Suppressor macrophage (primary cell): ENCODE results near the gene NAA38.
"Not testable (repeated sequence)": the region's sequence is repeated elsewhere in the genome, so short reads cannot be mapped to it uniquely, and the experiment has no call there.

Experiments
- DNase-seq, 4 experiments: peaks; one replicate each; pipeline ENCODE4 v3.0.0-alpha.2; 2020 to 2022

NAA38 gene

DNA sequence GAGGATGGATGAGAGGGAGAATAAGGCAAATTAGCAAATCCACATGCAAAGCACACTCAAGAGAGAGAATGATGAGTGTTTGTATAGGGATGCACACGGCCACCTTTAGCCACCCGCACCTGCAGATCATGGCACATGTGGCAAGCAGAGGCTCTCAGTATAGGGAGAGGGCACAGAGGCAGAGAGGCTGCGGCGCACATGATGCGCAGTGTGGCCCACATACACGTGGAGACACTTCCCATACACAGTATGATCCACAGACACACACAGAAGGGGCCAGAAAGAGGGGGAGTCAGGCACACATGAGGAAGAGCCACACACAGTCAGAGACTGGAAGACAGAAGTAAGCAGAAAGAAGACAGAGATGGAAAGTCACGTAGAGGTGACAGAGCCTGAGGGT lies 24.7 kb upstream of the NAA38 start:
- DNase-seq, result peak in 2 of 4 experiments; percentile 15 to 20

GRCh38 chr17:7881276-7882054 lies 24.1 kb upstream of the NAA38 start:
- DNase-seq, result no peak

DNA sequence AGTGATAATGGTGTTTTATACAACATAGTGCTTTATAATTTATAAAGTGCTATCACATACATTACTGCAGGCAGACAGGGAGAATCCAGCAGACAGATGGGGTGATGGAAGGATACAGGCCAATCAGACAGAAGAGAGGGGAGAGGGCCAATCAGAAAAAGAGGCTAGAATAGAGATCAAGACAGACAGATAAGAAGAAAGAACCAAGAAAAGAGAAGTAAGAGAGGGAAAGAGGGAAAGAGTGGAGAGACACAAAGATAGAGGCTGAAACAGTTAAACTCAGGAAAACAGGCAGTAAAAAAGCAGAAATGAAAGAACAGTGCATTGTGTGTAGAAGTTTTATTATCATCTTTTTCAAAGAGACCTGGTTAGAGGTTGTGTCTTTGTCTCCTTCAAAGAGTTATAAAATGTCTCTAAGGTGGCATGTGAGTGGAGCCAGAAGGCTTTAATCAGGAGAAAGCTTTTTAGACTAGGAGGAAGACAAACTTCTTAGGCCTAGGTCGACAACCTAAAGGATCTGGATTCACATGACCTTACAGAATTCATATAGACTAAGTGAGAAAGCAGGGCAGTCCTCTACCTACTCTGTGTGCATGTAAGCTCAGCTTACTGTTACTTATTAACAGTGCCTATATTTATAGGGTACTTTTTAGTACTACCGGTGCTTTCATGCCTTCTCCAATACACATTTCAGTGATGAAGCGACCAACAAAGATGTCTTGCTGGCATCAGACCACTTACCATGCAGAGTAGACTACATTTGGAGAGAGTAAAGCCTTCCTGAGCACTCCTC lies 22.9 kb upstream of the NAA38 start:
- no peak for DNase-seq

DNA sequence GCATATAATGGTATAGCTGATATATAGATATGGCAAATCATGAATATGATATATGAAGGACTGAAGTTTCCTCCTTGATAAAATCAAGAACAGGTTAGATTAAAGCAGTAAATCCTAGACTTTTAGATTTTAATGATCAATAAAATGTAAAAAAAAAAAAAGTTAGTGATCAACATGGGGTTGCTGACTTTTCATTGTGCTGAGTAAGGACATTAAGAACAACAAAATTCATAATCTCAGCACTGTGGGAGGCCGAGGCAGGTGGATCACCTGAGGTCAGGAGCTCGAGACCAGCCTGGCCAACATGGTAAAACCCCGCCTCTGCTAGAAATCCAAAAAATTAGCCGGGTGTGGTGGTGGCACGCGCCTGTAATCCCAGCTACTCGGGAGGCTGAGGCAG lies 20.9 kb upstream of the NAA38 start:
- DNase-seq, result no peak

- peak in 2 of 4 experiments; percentile 52 for DNase-seq
Observed at GRCh38 chr17:7875804-7876370, 18.5 kb upstream of the NAA38 start.

GRCh38 chr17:7873051-7873450 lies 15.7 kb upstream of the NAA38 start:
- no peak for DNase-seq

DNA sequence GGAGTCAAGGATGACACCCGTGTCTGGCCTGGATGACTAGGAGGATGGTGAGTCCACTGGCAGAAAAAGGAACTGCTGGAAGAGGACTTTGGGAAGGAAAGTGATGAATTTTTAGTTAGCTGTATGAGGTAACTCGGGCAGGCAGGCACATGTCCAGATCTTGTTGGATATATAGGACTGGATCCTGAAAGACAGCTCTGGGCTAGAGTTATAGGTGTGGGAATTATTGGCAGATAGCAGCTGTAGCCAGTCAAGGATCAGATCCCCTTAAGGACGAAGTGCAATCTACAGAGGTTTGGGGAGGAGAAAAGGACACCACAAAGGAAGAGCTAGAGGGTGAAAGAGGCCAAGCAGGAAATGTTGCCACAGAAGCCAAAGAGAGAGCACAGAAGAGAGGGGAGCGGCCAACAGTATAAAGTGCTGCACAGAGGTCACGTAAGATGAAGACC lies 10.5 kb upstream of the NAA38 start:
- DNase-seq, result peak; percentile 16 to 53 (median 48)

- DNase-seq, result no peak
Observed at GRCh38 chr17:7864995-7865650, 7.8 kb upstream of the NAA38 start.

DNA sequence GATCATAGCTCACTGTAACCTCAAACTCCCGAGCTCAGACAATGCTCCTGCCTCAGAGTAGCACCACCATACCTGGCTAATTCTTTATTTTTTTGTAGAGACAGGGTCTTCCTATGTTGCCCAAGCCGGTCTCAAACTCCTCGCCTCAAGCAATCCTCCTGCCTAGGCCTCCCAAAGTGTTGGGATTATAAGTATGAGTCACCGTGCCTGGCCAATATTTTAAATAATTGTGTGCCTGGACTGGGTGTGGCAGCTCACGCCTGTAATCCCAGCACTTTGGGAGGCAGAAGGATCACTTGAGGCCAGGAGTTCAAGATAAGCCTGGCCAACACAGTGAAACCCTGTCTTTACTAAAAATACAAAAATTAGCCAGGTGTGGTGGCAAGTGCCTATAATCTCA lies 7.0 kb upstream of the NAA38 start:
- DNase-seq, result not testable (repeated sequence)

DNA sequence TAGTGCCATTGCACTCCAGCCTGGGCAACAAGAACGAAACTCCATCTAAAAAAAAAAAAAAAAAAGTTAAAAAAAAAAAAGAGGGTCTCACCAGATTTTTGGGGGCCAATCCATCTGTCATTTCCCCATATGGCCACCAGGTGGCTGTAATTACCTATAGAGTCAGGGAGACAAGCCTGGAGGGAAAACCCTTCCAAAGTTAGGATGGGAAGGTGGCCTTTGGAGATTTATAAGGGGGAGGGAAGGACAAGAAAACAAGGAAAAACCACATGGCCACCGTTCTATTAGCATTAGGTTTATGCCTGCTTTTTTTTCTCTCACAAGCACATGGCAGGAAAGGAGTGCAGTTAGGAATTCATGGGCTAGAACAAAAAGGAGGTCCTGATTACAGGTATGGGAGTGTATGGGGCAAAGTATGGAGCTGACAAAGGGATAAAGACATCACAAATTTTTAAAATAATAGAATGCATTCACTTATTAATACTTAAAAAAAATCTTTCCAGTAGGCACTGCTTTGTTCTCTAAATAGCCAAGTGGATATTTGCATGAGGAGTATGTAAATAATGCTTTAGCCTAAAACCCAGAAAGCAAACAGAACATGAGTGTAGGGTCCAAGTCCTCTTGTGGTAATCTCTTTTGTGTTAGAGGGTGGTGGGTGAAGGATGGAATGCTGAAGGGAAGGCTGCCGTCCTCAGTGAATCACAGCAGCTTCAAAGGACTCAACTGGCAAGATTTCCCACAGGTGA lies 5.5 kb upstream of the NAA38 start:
- peak; percentile 43 to 62 (median 50) for DNase-seq

GRCh38 chr17:7859028-7859427 lies 1.7 kb upstream of the NAA38 start:
- no peak for DNase-seq

DNA sequence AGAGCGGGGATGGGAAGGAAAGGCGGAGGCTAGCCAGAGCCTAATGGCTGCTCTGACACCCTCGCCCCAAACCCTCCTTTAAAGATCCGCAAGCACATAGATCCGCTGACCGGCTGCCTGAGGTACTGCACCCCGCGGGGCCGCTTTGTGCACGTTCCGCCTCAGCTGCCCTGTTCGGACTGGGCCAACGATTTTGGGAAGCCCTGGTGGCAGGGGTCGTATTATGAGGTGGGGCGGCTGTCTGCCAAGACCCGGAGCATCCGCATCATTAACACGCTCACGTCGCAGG lies 1.1 kb upstream of the NAA38 start:
- peak; percentile 51 to 59 (median 54) for DNase-seq

GRCh38 chr17:7857713-7858521 lies 558 bp upstream of the NAA38 start, which contains the start of gene CYB5D1:
CYB5D1 (plus strand) TSS chr17:7858003; CDS start chr17:7858135, 132 bp downstream.
- DNase-seq, result peak; percentile 92 to 97 (median 94)

DNA sequence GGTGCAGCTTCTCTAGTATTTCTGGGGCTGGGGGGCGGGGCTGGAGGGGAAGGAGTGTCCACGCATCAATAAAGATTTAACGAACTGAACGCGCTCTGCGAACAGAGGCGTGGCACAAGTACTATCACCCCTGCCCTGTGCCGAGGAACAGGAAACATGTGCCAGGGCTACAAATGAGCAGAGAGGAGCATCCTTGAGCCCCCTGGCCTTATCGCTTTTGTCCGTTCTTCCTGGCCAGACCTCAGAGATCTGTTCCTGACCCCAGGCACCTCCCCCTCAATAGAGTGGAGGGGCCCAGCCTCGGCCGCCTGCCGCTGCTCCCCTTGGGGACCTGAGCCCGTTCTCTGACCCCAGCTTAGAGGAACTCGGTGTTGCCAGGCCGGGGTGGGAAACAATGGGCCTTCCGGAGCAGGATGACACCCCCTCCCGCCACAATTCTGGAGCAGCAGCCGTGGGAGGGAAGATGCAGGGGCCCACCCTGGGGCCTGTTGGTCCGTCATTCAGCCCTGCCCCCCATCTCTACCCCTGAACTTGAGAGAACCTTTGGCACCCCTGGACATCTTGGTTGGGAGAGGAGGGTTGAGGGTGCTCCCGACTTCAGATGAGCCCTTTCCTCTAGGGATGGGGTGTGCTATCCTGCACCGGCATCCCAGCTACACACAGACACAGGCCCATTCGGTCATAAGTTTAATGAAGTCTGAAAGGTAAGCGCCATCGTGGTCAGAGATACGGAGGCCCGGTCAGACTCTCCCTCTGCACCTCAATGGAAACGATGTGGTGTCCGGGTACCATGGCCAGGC lies 1.1 kb downstream of the NAA38 start:
- peak; percentile 36 to 57 (median 42) for DNase-seq

DNA sequence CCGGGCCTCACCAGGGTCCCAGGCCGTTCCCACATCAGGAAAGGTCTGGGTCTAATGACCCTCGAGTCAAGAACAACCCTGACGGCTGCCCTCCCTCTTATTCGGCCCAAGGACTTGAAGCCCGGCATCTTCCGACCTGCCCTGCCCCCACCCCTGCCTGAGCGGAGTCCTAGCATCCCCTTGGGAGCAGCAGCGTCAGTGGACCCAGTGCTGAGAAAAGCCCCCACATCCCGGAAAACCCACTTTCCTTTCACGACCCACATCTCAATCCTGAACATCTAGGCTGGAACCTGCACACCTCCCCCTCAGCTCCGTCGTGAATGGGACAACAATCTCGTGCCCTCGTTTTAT lies 1.7 kb downstream of the NAA38 start:
- DNase-seq, result no peak

- DNase-seq, result no peak
Observed at GRCh38 chr17:7854851-7855659, 2.3 kb downstream of the NAA38 start, which contains the start of gene TMEM88. TMEM88 (plus strand) TSS chr17:7855066; CDS start chr17:7855075, 9 bp downstream.

- DNase-seq, result no peak
Observed at GRCh38 chr17:7854078-7854777, 3.1 kb downstream of the NAA38 start.

GRCh38 chr17:7853691-7854038 lies 3.7 kb downstream of the NAA38 start:
- DNase-seq, result no peak
